ENCODE results near the gene MEF2D.

Gene MEF2D

GRCh38 chr1:156489935-156490293 lies 10.7 kb downstream of the MEF2D start:
- H3K4me3 ChIP-seq (ENCODE audit: low read depth, low read length), result peak overlapping the region; percentile 8; the same call in 1 of the 2 replicates
- ChIA-PET CTCF (interaction anchor here (0.8 to 17.6 kb wide), 8 partner anchors 4 to 122 kb away, joined by 3 to 270 read pairs (median 4); partner anchors contain the start of gene MEF2D), POLR2A (interaction anchor here (1.2 to 3.9 kb wide), 2 partner anchors 9 to 13 kb away, joined by 6 to 31 read pairs; partner anchors contain the start of gene MEF2D)
- no peak for TF ChIP-seq CTCF (IDR thresholded peaks at IDR 0.05; ENCODE audit: insufficient read depth, low read length, missing control alignments)
- no peak for DNase-seq (ENCODE audit: low read depth, low spot score)

- no peak overlapping the region for H3K4me3 ChIP-seq (ENCODE audit: low read depth, low read length)
- ChIA-PET CTCF (interaction anchor here (1.0 to 17.6 kb wide), 9 partner anchors 3 to 83 kb away, joined by 3 to 270 read pairs (median 4); partner anchors contain the start of genes IQGAP3 and MEF2D), POLR2A (interaction anchor here (3.9 kb wide), 1 partner anchor 14 kb away, joined by 31 read pairs; the partner anchor contains the start of gene MEF2D)
- no peak for DNase-seq (ENCODE audit: low read depth, low spot score)
- peak; percentile 25 for TF ChIP-seq CTCF (IDR thresholded peaks at IDR 0.05; ENCODE audit: insufficient read depth, low read length, missing control alignments)
Observed at GRCh38 chr1:156489166-156489934, 11.2 kb downstream of the MEF2D start.

GRCh38 chr1:156488566-156489165 lies 11.9 kb downstream of the MEF2D start:
- no peak overlapping the region for H3K4me3 ChIP-seq (ENCODE audit: low read depth, low read length)
- ChIA-PET POLR2A (no interaction called here), CTCF (interaction anchor here (1.2 to 17.6 kb wide), 5 partner anchors 3 to 83 kb away, joined by 3 to 270 read pairs (median 20); partner anchors contain the start of genes IQGAP3 and MEF2D)
- TF ChIP-seq CTCF (IDR thresholded peaks at IDR 0.05; ENCODE audit: insufficient read depth, low read length, missing control alignments), result no peak
- DNase-seq (ENCODE audit: low read depth, low spot score), result no peak

GRCh38 chr1:156487862-156488261 lies 12.7 kb downstream of the MEF2D start:
- POLR2A ChIA-PET, result no interaction called here
- no peak for DNase-seq (ENCODE audit: low read depth, low spot score)
- CTCF ChIA-PET, result interaction anchor here (4.4 to 14.8 kb wide), 2 partner anchors 9 to 11 kb away, joined by 20 to 270 read pairs; partner anchors contain the start of gene MEF2D

GRCh38 chr1:156486421-156487344 lies 13.9 kb downstream of the MEF2D start:
- POLR2A ChIA-PET, result no interaction called here
- TF ChIP-seq CTCF (IDR thresholded peaks at IDR 0.05; ENCODE audit: insufficient read depth, low read length, missing control alignments), result no peak
- DNase-seq (ENCODE audit: low read depth, low spot score), result no peak
- CTCF ChIA-PET, result interaction anchor here (1.1 to 14.8 kb wide), 3 partner anchors 10 to 239 kb away, joined by 3 to 270 read pairs (median 20); partner anchors contain the start of gene MEF2D
- H3K4me3 ChIP-seq (ENCODE audit: low read depth, low read length), result no peak overlapping the region

More at GRCh38 chr1:156487862-156488261, 12.7 kb downstream of the MEF2D start:
- no peak overlapping the region for H3K4me3 ChIP-seq (ENCODE audit: low read depth, low read length)
- no peak for TF ChIP-seq CTCF (IDR thresholded peaks at IDR 0.05; ENCODE audit: insufficient read depth, low read length, missing control alignments)

Measured in AG04449 (cell line).